Panc1 (cell line): ENCODE results near the gene ABAT.

Experiments used
- CTCF ChIP-seq: fragments of 450-650 bp; IDR thresholded peaks from 2 replicates; pipeline ENCODE4 v1.5.1; 2017; ENCODE audit warnings: mild to moderate bottlenecking
- POLR2AphosphoS5 ChIP-seq: IDR thresholded peaks from 2 replicates; pipeline ENCODE4 v1.6.1; 2012; ENCODE audit warnings: mild to moderate bottlenecking, low read depth, low read length, moderate library complexity
- REST ChIP-seq, 2 experiments: IDR thresholded peaks; 2 replicates each; pipeline ENCODE4 v1.6.1; 2011 to 2012; ENCODE audit warnings: low read depth in 2 of 2, control low read depth in 1 of 2, low read length in 1 of 2, mild to moderate bottlenecking in 1 of 2, moderate library complexity in 1 of 2; ENCODE audit not compliant: insufficient read depth in 1 of 2

- no peak for TF ChIP-seq CTCF
- no peak for TF ChIP-seq POLR2AphosphoS5
- no peak for TF ChIP-seq REST (IDR thresholded peaks at IDR 0.05; ENCODE audit: insufficient read depth in 1 of 2, low read depth in 2 of 2, low read length in 1 of 2)
These were observed 127.3 kb downstream of the ABAT start for GRCh38 chr16:8801701-8802100.
